AG09309 (cell line): Measurements from ENCODE around the gene ANKRD44.

ENCODE experiments used
- DNase-seq: peaks from one replicate; pipeline ENCODE4 v3.0.0-alpha.2; 2010; ENCODE audit warnings: low read depth
- H3K4me3 ChIP-seq: 2 replicates; pipeline ENCODE4 v1.5.1; 2011; ENCODE audit warnings: mild to moderate bottlenecking, low read depth, low read length, moderate library complexity; ENCODE audit not compliant: control insufficient read depth
- TF ChIP-seq, protein P1 (sequence below): IDR thresholded peaks from 2 replicates; pipeline ENCODE4 v1.5.1; 2011; ENCODE audit warnings: mild to moderate bottlenecking, low read depth, low read length, inconsistent platforms; ENCODE audit not compliant: insufficient read depth, control insufficient read depth; ENCODE audit errors: missing control alignments

ANKRD44 gene

DNA sequence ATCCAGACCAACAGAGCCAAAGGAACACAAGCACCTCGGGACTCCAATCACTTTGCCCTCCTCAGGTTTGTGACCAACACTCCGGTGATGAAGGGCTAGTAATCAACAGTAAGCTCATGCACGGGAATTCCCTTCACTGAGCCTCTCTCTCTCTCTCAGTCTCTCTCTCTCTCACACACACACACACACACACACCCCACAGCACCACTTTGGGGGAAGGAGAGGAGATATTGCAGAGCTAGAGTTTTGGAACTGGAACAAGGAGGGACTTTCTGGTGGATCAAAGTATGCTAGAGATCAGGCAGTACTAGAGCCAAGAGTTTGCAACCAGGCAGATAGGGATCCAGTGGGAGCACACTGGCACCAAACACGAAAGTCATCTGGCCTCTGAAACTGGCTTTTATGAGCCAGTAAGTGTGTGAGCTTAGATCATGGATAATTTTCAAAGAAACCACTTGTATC lies 98.7 kb downstream of the ANKRD44 start:
- no peak for DNase-seq
- TF ChIP-seq, protein P1, sequence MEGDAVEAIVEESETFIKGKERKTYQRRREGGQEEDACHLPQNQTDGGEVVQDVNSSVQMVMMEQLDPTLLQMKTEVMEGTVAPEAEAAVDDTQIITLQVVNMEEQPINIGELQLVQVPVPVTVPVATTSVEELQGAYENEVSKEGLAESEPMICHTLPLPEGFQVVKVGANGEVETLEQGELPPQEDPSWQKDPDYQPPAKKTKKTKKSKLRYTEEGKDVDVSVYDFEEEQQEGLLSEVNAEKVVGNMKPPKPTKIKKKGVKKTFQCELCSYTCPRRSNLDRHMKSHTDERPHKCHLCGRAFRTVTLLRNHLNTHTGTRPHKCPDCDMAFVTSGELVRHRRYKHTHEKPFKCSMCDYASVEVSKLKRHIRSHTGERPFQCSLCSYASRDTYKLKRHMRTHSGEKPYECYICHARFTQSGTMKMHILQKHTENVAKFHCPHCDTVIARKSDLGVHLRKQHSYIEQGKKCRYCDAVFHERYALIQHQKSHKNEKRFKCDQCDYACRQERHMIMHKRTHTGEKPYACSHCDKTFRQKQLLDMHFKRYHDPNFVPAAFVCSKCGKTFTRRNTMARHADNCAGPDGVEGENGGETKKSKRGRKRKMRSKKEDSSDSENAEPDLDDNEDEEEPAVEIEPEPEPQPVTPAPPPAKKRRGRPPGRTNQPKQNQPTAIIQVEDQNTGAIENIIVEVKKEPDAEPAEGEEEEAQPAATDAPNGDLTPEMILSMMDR, result no peak

DNA sequence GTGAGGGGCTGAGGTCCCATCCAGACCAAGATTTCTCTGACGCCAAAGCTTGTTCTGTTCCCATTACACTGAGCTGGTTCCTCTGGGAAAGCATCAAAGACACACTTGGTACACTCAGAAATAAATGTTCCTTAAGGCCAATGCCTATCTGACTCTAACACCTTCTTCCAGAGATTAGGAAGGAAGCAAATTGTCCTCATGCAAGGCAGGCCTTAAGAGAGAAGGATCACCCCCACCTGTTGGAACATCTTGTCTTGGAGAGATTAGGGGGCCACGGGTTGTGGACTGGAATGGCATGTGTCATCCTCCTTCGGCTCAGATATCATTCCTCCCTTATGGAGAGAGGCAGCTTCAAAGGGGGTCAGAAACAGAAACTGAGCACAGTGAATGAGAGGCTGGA lies 100.2 kb downstream of the ANKRD44 start:
- DNase-seq, result no peak
- H3K4me3 ChIP-seq, result no peak overlapping the region
- TF ChIP-seq, protein P1, result no peak

More for the DNA sequence above, 98.7 kb downstream of the ANKRD44 start:
- H3K4me3 ChIP-seq, result no peak overlapping the region

DNA sequence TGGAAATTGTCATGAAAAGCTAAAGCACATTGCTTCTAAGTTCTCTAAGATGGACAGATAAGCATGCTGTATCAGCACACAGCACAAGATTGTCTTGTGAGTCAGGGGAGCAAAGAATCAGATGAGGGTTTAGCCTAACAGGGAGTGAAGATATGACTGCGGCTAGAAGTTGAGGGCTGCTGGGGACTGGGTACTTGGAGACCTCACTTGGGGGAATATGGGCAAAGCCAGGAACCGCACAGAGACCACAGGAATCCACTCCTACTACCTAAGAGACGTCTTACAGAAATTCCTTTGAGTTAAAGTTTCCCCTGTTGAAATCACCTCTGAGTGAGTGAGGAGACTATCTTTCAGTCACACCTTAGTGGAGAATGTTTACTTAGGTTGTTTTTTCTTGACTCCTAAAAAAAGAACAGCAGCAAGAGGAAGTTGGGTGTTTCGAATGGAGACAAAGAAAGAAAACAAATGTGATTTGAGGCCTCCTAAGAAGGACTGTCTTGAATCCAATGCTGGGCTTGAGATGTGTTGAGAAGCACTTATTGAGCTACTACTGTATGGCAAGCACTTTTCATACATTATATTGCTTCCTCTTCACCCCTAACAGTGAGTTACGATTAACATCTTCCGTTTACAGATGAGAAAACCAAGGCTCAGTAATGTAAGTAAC lies 100.7 kb downstream of the ANKRD44 start:
- TF ChIP-seq, protein P1, result no peak
- DNase-seq, result no peak
- no peak overlapping the region for H3K4me3 ChIP-seq

DNA sequence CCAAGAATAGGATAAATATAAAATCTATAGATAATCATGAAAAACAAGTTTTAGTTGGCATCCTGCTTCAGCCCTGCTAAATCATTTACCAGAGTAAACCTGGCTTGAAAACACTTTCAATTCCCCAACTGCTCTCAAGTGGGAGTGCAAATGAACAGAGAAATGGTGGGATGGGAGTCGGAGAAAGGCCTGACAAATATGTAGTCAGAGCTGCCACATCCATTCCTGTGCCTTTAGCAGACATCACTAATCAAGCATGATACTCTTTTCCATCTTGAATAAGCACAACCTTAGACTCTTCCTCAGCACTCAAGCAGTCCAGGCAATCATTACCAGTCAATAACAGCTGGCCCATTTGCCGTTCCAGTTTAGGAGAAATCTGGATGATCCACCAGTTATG lies 101.3 kb downstream of the ANKRD44 start:
- no peak for DNase-seq
- no peak overlapping the region for H3K4me3 ChIP-seq
- TF ChIP-seq, protein P1, result no peak

DNA sequence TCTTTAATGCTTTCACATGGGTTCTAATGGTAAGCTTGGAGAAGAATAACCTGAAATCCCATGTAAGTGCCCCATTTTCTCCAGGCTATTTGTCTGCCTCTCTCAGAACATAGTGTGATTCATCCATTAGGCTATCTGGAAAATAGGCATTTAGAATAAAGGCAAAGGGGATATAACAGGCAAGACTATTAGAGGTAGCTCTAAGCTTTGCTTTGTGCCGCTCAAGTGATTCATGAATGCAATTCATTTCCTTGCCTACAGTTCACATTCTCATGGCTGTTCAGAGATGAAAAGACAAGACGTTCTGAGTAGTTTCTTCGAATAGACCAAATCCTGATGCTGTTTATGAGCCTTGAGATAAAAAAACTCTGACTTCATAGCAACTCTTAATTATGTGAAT lies 101.7 kb downstream of the ANKRD44 start:
- DNase-seq, result no peak
- TF ChIP-seq, protein P1, result no peak
- H3K4me3 ChIP-seq, result no peak overlapping the region

DNA sequence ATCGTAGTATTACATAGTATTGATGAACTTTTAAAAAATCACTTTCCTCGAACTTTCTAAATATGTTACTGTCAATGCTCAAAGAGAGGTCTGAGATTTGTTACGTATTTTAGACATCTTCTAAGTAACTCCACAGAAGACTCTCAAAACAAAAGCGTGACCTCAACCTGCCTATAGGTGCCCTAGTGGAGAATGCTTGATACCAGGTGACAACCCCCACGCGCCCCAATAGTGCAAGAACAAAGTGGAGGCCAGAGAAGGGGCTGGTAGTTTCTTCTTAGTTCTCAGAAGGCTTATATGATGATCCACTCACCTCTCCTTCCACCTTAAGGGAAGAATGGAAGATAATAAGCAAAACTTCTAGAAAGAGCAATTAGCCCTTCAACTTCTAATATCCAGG lies 102.6 kb downstream of the ANKRD44 start:
- no peak for DNase-seq

More for the DNA sequence above, 102.6 kb downstream of the ANKRD44 start:
- TF ChIP-seq, protein P1, result no peak
- no peak overlapping the region for H3K4me3 ChIP-seq
